Muscle layer of duodenum (tissue), 2 donors: ENCODE data around the gene PCBD2.

ENCODE experiments used
- H3K27ac ChIP-seq: one replicate; pipeline ENCODE4 v1.7.0; 2013; ENCODE audit warnings: mild to moderate bottlenecking, low read length
- H3K27me3 ChIP-seq: one replicate; pipeline ENCODE4 v1.7.0; 2013; ENCODE audit warnings: low read depth, mild to moderate bottlenecking, control low read depth, low read length
- H3K36me3 ChIP-seq, 2 donors: one replicate each; pipeline ENCODE4 v1.7.0; 2013; ENCODE audit warnings: low read length in 2 of 2, control low read depth in 1 of 2, mild to moderate bottlenecking in 1 of 2; ENCODE audit not compliant: insufficient read depth in 2 of 2, control insufficient read depth in 1 of 2
- H3K4me1 ChIP-seq, 2 donors: one replicate each; pipeline ENCODE4 v1.7.0; 2013; ENCODE audit warnings: low read length in 2 of 2, mild to moderate bottlenecking in 2 of 2, control low read depth in 1 of 2, moderate library complexity in 1 of 2; ENCODE audit not compliant: insufficient read depth in 2 of 2, control insufficient read depth in 1 of 2
- H3K4me3 ChIP-seq, 2 donors: one replicate each; pipeline ENCODE4 v1.7.0; 2013; ENCODE audit warnings: low read length in 2 of 2, low read depth in 1 of 2, mild to moderate bottlenecking in 1 of 2
- H3K9me3 ChIP-seq, 2 donors: one replicate each; pipeline ENCODE4 v1.7.0; 2013; ENCODE audit warnings: low read length in 2 of 2, control low read depth in 1 of 2, mild to moderate bottlenecking in 1 of 2; ENCODE audit not compliant: control insufficient read depth in 1 of 2
- donor health status: healthy.

Gene PCBD2

DNA sequence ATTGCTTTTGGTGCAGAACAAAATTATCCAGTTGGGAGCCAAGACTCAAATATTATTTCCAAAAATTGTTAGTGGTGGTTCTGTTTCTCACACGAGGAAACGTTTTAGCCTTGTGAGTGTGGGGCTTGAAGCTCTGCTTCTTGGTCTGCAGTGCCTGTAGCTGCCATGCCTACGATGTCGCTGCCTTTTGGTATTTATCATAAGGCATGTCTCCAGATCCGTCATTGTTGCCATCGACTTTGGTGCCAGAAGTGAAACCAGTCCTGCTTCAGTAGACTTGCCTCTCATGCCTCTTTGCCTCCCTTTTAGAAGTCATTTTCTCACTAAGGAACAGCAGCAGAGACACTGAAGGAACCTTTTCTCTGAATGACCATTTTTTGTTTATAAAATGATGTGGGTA lies 33.1 kb downstream of the PCBD2 start:
- no peaks in the 10 kb centered on the region for H3K9me3 ChIP-seq
- H3K27me3 ChIP-seq, result no peaks in the 10 kb centered on the region
- H3K4me3 ChIP-seq, result no peak overlapping the region
- H3K27ac ChIP-seq, result no peak overlapping the region
- H3K36me3 ChIP-seq, result peaks cover 4 to 5% of the 10 kb centered on the region in 2 donors
- no peaks in the 10 kb centered on the region for H3K4me1 ChIP-seq

DNA sequence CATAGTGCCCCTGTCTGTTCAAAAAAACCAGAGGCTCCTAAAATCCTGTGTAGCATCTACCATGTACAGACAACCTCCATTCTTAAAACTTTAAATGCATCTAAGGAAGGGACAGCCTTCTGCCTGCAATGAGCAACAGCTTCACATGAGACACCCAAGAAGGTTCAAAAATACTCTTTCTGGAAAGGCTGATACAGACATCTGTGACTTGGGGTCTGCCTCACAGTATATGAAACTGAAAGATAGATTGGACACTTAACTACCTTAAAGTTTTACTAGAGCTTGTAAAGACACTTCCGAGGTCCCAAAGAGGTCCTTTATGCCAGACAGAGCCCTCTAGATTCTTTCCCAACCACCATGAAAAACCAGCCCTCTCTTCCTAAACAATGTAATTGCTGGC lies 34.6 kb downstream of the PCBD2 start:
- Histone ChIP-seq H3K4me3 (no peak overlapping the region), H3K4me1 (no peaks in the 10 kb centered on the region), H3K9me3 (no peaks in the 10 kb centered on the region), H3K27me3 (no peaks in the 10 kb centered on the region), H3K36me3 (peaks cover 0 to 5% of the 10 kb centered on the region in 2 donors), H3K27ac (no peak overlapping the region)

DNA sequence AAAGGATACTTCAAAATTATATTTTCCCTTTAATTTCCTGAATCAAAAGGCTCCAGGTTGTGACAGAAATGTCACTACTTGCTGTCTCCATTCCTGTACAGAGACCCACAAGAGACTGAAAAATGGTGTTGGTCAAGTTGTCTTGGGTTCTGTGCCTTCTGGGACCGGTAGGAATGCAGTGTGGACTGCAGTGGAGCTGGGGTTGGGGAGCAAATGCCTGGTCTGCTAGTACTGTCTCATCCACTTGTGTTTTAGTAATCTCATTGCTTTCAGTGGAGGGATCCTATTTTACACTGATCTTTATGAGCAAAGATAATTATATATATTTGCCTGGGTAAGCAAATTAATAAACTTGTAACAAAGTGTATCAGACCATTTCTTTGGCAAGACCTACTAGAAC lies 38.6 kb downstream of the PCBD2 start:
- no peaks in the 10 kb centered on the region for H3K27me3 ChIP-seq
- no peak overlapping the region for H3K4me3 ChIP-seq
- H3K27ac ChIP-seq, result no peak overlapping the region
- H3K36me3 ChIP-seq, result peaks cover 0 to 5% of the 10 kb centered on the region in 2 donors
- no peaks in the 10 kb centered on the region for H3K4me1 ChIP-seq
- H3K9me3 ChIP-seq, result no peaks in the 10 kb centered on the region

DNA sequence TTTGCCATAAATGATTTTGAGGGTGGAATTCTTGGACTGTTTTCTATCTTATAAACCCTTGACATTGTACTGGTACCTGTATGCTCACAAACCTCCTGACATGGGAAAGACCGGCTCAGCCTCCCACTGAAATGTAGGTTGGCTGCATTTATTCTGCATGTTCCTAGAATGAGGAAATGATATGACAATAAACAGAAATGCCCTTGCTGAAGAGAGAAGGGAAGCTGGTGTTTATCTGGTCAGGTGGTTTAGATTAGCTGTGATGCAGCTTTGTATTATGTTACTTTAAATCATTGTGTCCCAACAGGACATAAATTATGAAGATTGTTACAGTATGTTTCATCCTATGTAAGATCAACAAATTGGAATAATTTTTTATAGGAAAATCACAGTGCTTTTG lies 39.7 kb downstream of the PCBD2 start:
- Histone ChIP-seq H3K4me1 (no peaks in the 10 kb centered on the region), H3K9me3 (no peaks in the 10 kb centered on the region), H3K4me3 (no peak overlapping the region), H3K27ac (no peak overlapping the region), H3K27me3 (no peaks in the 10 kb centered on the region), H3K36me3 (peaks cover 0 to 5% of the 10 kb centered on the region in 2 donors)

DNA sequence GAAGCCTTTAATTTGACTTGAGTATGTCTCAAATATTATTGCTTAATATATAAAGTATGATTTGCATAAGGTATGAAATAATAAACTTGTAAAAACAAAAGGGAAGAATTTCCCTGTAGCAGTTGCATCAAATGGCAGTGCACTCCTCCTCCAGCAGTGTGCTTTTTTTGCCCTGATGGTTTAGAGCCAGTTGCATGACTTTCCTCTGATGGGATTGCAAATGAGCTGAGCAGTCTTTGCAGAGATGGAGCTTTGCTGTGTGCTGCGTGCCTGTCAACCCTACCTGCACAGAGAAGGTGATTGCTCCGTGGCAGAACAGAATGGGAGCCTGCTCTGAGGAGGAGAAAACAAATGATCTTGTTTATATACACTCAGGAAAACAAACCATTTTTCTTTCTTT lies 40.1 kb downstream of the PCBD2 start:
- H3K4me1 ChIP-seq, result no peaks in the 10 kb centered on the region
- no peak overlapping the region for H3K27ac ChIP-seq
- no peaks in the 10 kb centered on the region for H3K27me3 ChIP-seq
- peaks cover 0 to 5% of the 10 kb centered on the region in 2 donors for H3K36me3 ChIP-seq
- H3K9me3 ChIP-seq, result no peaks in the 10 kb centered on the region
- no peak overlapping the region for H3K4me3 ChIP-seq

DNA sequence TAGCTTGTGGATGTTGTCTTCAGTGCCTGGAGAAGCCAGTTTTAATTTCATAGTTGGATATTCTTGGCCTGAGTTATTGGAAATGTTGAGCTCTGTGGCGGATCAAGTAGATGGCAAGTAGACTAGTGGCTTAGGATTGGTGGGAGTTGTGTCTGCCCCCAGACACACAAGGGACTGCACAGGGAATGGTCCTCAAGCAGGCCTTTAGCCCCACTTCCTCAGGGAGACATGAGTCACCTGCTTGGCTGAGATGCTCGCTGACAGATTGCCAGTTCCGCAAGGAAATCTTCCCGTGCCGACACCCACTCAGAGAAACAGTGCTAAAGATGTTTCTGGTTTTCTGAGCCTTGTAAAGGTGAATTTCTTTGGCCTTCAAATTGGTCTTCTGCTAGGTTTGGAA lies 44.0 kb downstream of the PCBD2 start:
- Histone ChIP-seq H3K27ac (no peak overlapping the region), H3K27me3 (no peaks in the 10 kb centered on the region), H3K9me3 (no peaks in the 10 kb centered on the region), H3K4me3 (no peak overlapping the region), H3K36me3 (no peaks in the 10 kb centered on the region), H3K4me1 (no peaks in the 10 kb centered on the region)

DNA sequence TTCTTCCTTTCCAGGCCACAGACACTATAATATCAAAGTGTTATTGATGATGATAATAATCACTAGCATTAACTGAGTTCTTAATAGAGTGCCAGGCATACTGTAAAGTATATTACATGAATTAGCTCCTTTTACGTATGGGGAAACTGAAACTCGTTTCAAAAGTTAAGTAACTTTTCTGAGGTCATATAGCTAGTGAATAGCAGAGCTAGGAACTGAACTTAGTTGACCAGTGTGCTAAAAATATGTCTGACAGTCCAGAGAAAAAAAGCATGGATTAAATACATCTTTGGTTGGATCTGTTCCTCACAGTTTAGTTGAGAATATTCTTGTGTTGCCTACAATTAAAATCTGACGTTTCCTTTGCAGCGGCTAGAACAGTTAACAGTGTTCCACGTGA lies 44.4 kb downstream of the PCBD2 start:
- H3K9me3 ChIP-seq, result peaks cover 0 to 3% of the 10 kb centered on the region in 2 donors

DNA sequence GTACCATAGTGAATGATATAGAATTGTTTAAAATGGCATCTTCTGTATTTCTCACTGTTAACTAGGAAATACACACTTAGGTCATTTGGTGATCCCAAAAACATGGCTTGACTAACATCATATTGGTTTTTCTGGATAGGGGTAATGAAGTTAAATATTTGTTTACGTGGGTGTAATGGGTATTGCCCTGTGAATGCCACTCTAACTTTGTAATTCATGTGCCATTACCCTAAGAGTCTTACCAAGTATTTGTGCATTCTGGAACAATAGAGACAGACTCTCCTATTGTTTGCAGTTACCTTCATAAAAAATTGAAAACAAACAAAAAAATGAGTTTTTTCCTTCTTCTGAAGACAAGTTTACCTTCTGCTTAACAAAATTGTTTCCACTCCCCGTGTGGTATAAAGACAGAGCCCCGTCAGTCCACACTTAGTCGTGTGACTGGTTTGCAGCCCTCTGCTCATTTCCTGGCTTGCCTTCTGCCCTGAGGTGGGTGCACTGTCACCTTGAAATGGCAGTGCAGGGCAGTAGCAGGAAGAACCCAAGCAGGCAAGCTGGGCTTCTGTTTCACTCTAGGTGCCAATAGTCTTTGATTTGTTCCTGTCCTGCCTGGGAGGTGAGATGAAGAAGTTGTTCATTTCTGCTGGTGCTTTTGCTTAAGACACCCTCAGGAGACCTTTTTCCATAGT lies 53.1 kb downstream of the PCBD2 start:
- no peak overlapping the region for H3K4me3 ChIP-seq
- H3K4me1 ChIP-seq, result no peaks in the 10 kb centered on the region
- no peak overlapping the region for H3K27ac ChIP-seq
- no peaks in the 10 kb centered on the region for H3K27me3 ChIP-seq
- peaks cover 0 to 4% of the 10 kb centered on the region in 2 donors for H3K9me3 ChIP-seq
- peaks cover 0 to 14% of the 10 kb centered on the region in 2 donors for H3K36me3 ChIP-seq

More for the DNA sequence above, 44.4 kb downstream of the PCBD2 start:
- no peaks in the 10 kb centered on the region for H3K27me3 ChIP-seq
- no peaks in the 10 kb centered on the region for H3K4me1 ChIP-seq
- no peaks in the 10 kb centered on the region for H3K36me3 ChIP-seq
- H3K27ac ChIP-seq, result no peak overlapping the region
- no peak overlapping the region for H3K4me3 ChIP-seq

DNA sequence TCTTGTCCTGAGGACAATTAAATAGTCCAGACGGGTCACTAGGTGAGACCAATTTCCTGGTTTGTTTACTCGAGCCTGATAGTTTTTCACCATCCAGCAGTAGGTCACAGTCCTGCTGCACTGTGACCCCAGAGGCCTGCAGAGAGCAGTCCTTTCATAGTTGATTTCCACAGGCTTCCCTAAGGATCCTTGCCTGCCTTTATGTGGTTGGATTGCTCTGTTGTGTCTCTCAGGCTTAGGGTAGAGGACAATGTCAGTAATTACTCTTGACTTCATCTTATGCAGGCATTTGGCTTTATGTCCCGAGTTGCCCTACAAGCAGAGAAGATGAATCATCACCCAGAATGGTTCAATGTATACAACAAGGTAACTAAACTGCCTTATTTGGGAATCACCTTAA lies 53.8 kb downstream of the PCBD2 start:
- no peak overlapping the region for H3K4me3 ChIP-seq
- no peaks in the 10 kb centered on the region for H3K27me3 ChIP-seq
- peaks cover 0 to 16% of the 10 kb centered on the region in 2 donors for H3K36me3 ChIP-seq
- H3K4me1 ChIP-seq, result no peaks in the 10 kb centered on the region
- peaks cover 0 to 4% of the 10 kb centered on the region in 2 donors for H3K9me3 ChIP-seq
- H3K27ac ChIP-seq, result no peak overlapping the region

DNA sequence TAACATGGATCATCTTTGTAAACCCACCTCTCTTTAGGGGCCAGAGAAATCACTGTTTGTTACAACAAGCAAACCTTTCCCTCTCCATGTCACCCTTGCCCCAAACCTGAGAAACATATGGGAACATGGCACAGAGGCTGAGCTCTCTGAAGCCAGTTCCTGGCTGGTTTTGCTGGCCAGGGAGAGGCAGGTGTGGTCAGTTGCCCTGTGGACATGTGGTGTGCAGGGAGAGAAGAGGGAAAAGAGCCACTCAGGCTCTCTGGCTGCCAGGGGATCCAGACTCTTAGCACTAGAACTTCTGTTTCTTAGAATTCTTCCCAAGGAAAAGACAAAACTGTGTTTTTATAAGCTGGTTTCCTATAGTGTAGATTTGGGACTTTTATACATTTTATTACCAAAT lies 58.2 kb downstream of the PCBD2 start:
- Histone ChIP-seq H3K27me3 (no peaks in the 10 kb centered on the region), H3K9me3 (no peaks in the 10 kb centered on the region), H3K36me3 (peaks cover 0 to 35% of the 10 kb centered on the region in 2 donors), H3K27ac (no peak overlapping the region), H3K4me3 (no peak overlapping the region), H3K4me1 (no peaks in the 10 kb centered on the region)

DNA sequence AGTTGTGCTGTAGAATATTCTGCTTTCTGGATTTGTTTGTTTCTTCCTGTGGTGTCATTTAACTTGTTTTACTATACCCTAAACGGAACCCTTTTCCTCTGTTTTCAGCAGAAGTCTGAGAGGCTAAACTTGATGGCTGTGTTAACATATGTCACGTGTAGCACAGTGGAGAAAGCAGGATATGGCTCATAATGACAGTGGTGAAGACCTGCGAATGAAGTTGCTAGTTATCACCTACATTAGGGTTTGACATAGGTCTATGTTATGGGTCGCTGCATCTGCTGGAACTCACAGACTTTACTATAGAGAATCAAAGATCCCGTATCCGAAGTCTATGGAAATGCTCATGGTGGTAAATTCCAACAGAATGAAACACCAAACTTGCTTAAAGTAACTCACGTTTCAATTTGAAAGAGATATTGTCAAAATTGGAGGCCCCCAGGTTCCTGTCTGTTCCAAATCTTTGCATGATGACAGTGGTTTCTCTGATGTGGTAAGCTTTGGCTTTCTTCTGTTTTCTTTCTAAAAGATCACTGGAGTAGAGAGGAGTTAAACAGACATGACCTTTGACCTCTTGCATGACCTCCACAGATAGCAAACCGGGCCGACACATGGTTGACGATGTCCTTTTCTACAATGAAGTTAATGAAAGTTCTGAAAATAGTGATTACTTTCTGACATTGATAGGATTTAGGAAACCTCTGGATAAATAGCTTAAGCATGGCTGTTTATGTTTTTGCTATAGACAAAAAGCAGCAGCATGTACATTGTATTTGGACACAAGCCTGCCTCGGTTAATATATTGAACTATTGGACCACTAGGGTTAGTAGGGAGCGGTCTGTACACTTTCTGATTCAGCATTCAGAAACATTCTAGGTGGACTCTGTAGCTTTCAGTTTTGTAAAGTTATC lies 59.7 kb downstream of the PCBD2 start:
- no peak overlapping the region for H3K27ac ChIP-seq
- H3K36me3 ChIP-seq, result peaks cover 0 to 35% of the 10 kb centered on the region in 2 donors
- no peaks in the 10 kb centered on the region for H3K4me1 ChIP-seq
- no peak overlapping the region for H3K4me3 ChIP-seq
- H3K9me3 ChIP-seq, result no peaks in the 10 kb centered on the region
- no peaks in the 10 kb centered on the region for H3K27me3 ChIP-seq
